H7 (cell line): Measurements from ENCODE around the gene EBPL. TPM values are rescaled to one million over a fixed set of nuclear protein-coding genes. Genes with fewer than 3 reads are reported as not detected.
A peak's percentile ranks its signal among the peaks of the same experiment; 100 is the strongest.

ENCODE experiments used
- DNase-seq: peaks from one replicate; pipeline ENCODE4 v3.0.0; 2012
- H3K27me3 ChIP-seq: 2 replicates; pipeline ENCODE4 v1.6.0; 2011; ENCODE audit warnings: mild to moderate bottlenecking, low read length; ENCODE audit not compliant: control insufficient read depth, insufficient read depth
- H3K36me3 ChIP-seq: replicated peaks from 2 replicates; pipeline ENCODE4 v1.5.1; 2011; ENCODE audit warnings: low read length; ENCODE audit not compliant: control insufficient read depth, insufficient read depth
- H3K4me3 ChIP-seq: 2 replicates; pipeline ENCODE4 v1.5.1; 2011; ENCODE audit warnings: low read depth, mild to moderate bottlenecking, control low read depth, low read length, moderate library complexity; ENCODE audit not compliant: insufficient read depth
- total RNA-seq: library from RNA; depleted of rRNA; stranded (reverse); fragments of >200 nt; shearing (Covaris generic); gene quantifications from 2 replicates; pipeline ENCODE4 v1.2.3, GENCODE V29; 2014

The EBPL gene
- total RNA-seq, 1 experiment from 2014 or later = 70.2 TPM

DNA sequence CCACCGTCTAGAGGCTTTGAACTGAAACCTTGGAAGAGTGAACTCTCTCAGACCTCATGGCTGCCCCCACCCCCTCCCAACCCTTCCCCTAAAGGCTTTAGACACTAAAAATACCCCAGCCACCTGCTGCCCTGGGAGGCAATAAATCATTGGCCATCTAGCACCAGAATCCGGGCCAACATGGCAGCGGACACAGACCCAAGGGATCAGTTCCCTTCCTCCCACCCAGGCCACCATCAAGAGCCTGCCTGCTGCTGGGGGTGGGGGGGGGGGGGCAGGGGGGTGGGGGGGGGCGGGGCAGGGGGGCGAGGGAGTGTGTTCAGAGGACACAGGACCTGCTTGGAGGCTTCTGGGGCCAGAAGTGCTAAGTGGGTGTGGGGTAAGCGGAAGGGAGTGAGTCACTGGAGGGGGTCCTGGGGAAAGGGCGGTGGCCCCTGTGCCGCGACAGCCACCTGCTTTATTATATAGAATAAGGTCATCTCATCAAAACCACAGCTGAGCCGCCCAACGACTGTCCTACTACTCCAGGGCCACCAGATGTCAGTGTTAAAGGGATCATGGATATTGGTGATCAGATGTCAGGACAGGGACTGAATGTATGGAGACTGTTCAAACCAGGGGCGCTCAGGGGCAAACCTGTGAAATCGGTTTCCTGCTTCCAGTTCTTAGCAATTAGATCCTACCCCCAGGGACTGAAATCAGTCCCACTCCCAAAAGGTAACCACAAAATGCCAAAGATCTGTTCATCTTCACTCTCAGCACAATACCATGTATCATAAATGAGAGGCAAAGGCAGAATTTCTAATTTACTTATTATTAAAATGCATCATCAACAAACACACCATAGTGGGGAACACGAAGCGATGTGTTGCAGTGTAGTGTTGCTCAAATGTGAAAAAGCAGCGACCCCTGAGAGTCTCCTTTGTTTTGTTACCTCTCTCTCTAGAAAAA lies 38.7 kb downstream of the EBPL start:
- Histone ChIP-seq H3K27me3 (no peaks in the 10 kb centered on the region), H3K4me3 (no peak overlapping the region), H3K36me3 (no peaks in the 10 kb centered on the region)
- peak; percentile 86 for DNase-seq

DNA sequence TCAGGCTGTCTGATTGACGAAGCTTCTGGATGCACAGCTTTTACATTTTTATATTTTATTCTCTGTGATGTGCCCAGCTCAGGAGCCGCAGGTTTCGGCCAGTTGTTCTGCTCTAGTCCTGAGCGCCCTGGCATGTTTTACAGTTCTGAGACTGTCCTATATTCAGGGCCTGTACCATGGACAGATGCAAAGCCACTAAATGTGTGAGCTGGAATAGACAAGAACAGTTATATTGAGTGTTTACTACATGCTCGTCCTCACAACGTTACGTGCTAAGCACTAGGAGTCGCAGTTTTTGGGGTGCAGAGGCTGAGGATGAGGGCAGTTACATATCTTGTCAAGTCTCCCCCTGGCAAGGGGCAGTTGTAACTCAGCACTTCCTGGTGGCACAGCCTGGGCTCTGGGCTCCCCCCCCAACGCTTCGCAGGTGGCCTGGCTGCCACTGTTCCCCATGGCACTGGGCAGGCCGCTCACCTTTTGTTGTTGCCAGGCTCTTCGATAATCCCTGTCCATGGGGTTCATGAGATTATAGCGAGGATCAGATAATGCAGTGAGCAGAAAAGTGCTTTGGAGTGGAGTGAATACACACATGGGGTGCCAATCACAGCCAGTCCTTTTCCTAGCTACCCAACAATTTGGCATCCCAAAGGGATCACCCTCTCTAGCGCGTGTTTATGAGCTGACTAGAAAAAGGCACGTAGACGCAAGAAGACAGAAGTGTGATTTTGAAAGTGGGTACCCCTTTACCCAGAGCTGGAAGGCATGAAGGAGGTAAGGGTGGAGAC lies 39.5 kb downstream of the EBPL start:
- Histone ChIP-seq H3K27me3 (no peaks in the 10 kb centered on the region), H3K36me3 (no peaks in the 10 kb centered on the region), H3K4me3 (no peak overlapping the region)
- peak; percentile 31 for DNase-seq

DNA sequence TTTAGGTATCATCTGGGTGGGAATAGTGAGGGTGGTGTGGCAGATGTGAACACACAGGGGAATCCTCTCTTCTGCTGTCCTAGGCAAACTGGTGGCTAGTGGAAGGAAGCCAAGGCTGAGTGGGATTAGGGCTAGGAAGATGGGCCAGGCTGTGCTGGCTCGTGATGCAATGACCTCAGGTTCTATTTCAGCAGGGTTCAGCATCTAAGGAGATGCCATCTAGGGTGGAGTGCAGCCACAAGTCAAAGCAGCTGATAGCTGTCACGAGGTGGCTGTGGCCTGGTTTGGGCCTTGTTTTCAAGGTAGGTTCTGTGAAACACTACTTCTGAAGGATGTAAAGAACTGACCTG lies 41.3 kb downstream of the EBPL start:
- Histone ChIP-seq H3K36me3 (no peaks in the 10 kb centered on the region), H3K27me3 (no peaks in the 10 kb centered on the region), H3K4me3 (no peak overlapping the region)
- DNase-seq = no peak

DNA sequence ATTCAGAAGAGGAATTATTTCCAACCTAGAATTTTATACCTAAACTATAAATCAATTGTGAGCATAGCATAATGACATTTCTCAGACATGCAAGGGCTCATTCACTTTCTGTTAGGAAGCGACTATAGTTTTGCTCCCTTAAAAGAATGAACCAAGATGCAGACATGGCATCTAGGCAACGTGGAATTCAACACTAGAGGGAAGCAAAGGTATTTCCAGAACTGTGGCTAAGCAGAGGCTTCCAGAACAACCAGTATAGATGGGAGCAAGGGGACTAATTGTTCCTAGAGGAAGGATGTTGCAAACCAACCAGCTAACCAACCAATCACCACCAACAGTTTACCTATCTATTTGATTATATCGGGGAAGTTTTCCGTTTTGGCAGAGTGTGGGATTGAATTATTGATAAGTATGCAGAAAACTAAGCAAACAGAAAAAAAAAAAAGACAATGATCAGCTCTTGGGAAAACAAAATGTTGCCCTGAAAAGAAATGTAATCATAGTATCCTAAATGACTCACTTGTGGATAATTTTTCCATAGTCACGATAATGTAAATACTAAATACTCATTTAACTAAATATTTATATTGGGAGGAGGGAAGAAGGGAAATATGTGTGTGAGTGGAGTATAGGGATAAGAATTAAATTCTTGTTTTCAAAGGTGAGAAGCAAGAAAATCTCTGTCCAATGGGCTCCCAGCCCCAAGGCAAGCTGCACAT lies 41.9 kb downstream of the EBPL start:
- no peaks in the 10 kb centered on the region for H3K27me3 ChIP-seq
- H3K36me3 ChIP-seq = no peaks in the 10 kb centered on the region
- H3K4me3 ChIP-seq = no peak overlapping the region
- DNase-seq = peak; percentile 70

DNA sequence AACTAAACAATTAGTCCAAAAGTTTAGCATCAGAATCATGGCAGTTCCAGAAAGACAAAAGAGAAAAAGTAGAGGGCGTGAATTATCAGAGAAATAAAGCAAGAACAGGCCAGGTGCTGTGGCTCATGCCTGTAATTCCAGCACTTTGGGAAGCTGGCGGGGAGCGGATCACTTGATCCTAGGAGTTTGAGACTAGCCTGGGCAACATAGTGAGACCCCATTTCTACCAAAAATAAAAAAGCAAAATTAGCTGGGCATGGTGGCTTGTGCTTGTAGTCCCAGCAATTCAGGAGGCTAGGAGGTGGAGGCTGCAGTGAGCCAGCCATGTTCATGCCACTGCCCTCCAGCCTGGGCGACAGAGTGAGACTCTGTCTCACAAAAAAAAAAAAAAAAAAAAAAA lies 44.6 kb downstream of the EBPL start:
- DNase-seq = no peak
- H3K4me3 ChIP-seq = no peak overlapping the region
- H3K27me3 ChIP-seq = no peaks in the 10 kb centered on the region
- no peaks in the 10 kb centered on the region for H3K36me3 ChIP-seq

DNA sequence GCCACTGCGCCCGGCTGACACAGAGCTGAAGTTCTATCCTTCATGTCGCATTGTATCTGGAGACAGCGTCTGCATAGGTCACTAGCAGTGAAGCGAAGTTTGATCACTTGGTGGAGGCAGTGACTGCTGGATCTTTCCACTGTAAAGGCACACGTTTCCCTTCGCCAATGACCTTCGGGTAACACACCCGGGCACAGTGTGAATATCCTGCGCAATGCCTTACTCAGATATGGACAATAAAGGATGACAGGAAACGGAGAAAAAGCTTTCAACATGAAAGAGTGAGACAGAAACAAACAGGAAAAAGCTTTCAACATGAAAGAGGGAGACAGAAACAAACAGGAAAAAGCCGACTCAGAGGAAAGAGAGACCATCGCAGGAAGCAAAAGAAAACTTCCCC lies 45.8 kb downstream of the EBPL start:
- no peak for DNase-seq
- no peaks in the 10 kb centered on the region for H3K27me3 ChIP-seq
- no peak overlapping the region for H3K4me3 ChIP-seq
- no peaks in the 10 kb centered on the region for H3K36me3 ChIP-seq

DNA sequence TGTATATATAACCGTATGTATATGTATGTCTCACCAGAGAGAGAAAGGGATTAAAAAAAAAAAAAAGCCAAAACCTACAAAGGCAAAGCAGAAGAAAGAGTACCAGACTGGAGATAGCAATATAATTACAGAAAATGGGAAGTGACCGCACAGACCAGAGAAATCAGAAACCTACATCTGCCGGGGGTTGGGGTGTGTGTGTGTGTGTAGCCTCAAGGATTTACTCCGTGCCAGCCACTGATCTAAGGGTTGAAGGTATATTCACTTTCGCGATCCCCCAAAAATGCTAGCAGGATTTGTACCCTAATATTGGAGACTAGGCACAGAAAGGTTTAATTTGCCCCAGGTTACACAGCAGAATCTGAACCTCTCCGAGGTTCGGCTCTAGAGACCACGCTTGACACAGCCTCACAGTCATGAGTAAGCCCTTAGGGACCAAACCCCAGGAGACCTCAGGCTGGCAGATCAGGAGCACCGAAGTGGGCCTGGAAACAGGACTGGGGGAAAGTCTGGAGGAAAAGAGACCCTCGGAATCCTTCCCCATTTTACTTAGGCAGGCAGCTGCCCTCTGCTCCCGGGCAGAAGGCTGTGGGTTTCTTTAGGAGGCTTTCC lies 48.1 kb downstream of the EBPL start:
- Histone ChIP-seq H3K4me3 (no peak overlapping the region), H3K36me3 (no peaks in the 10 kb centered on the region), H3K27me3 (no peaks in the 10 kb centered on the region)
- DNase-seq = no peak

DNA sequence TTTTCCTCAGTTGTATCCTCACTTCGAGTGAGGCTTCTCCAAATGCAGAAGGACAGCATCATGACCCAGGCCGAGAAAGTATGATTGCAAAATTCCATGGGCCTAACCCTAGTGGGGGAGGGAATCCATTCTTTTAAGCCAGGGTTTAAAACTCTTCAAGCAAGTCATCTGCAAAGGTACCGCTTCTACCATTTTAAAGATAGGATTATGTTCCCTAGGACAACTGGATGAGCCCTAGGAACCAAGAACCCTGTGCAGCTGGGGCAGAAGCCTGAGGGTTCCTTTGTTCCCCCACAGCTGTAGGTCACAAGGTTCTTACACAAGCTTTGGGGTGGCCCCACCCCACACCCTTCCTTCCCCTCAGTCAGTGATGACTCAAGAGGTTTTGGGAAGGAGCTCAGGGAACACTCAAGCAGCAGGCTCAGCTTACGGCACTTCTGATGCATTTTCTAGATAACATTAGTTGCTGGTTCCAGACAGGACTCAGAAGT lies 49.4 kb downstream of the EBPL start:
- Histone ChIP-seq H3K4me3 (no peak overlapping the region), H3K36me3 (no peaks in the 10 kb centered on the region)
- DNase-seq = no peak

DNA sequence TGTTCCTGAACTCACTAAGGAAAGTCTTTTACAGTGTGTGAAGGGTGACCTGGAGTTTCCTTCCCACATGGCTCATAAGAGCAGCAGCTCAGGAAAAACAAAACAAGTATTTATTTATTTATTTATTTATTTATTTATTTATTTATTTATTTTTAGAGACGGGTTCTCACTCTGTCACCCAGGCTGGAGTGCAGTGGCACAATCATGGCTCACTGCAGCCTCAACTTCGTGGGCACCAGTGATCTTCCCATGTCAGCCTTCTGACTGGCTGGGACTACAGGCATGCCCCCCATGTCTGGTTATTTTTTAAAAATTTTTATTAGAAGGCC lies 52.6 kb downstream of the EBPL start:
- DNase-seq = no peak
- no peak overlapping the region for H3K4me3 ChIP-seq
- H3K36me3 ChIP-seq = no peaks in the 10 kb centered on the region
- no peaks in the 10 kb centered on the region for H3K27me3 ChIP-seq

More for the DNA sequence above, 49.4 kb downstream of the EBPL start:
- H3K27me3 ChIP-seq = no peaks in the 10 kb centered on the region

DNA sequence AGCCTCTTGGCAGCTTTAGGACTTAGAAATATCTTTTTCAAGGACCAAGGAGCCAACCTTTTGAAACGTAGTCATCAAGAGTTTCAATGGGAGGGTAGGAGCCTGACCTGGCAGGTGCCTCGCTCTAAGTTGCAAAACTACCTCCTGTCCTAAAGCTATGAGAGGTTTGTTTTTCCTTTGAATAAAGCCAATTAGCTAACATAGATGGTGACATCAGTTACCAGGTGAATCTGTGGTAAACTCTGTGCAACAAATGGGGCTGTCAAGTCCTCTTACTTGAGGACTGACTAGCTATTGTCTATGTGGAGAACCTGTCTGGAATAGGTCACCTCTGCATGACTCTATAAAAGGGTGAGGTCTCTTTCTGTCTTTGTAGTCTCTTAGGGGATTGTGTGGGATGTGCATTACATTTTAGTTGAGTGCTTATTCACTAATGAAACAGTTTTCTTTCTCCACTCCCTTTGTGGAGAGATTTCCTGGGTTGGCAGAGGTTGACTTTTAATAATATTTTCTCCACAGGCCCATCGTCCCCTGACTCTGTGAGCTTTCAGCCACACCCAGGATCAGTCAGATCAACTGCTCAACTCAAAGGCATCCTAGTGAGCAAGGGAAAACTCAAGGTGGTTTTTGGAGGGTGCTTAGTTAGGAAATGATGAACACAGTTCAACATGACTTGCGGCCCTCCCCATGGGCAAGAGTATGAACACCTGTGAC lies 53.1 kb downstream of the EBPL start:
- Histone ChIP-seq H3K4me3 (no peak overlapping the region), H3K27me3 (no peaks in the 10 kb centered on the region), H3K36me3 (no peaks in the 10 kb centered on the region)
- DNase-seq = no peak

DNA sequence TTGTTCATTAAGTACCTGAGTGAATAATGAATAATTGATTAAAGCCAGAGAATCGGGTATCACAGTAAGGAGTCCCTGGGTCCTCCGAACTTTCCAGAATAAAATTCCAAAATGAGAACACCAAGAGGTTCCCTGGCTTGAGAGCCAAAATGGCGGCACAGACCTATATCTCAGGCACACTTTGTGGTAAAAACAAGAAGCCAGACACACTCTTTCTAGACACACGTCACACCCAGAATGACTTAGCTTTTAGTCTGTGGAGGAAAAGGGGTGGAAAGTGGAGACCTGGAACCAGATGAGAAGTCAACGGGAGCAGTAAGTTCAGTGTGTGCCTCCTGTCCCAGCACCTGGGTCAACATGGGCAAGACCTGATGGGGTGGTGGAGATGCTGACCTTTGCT lies 54.6 kb downstream of the EBPL start:
- no peaks in the 10 kb centered on the region for H3K27me3 ChIP-seq
- no peak for DNase-seq
- no peaks in the 10 kb centered on the region for H3K36me3 ChIP-seq
- H3K4me3 ChIP-seq = no peak overlapping the region

DNA sequence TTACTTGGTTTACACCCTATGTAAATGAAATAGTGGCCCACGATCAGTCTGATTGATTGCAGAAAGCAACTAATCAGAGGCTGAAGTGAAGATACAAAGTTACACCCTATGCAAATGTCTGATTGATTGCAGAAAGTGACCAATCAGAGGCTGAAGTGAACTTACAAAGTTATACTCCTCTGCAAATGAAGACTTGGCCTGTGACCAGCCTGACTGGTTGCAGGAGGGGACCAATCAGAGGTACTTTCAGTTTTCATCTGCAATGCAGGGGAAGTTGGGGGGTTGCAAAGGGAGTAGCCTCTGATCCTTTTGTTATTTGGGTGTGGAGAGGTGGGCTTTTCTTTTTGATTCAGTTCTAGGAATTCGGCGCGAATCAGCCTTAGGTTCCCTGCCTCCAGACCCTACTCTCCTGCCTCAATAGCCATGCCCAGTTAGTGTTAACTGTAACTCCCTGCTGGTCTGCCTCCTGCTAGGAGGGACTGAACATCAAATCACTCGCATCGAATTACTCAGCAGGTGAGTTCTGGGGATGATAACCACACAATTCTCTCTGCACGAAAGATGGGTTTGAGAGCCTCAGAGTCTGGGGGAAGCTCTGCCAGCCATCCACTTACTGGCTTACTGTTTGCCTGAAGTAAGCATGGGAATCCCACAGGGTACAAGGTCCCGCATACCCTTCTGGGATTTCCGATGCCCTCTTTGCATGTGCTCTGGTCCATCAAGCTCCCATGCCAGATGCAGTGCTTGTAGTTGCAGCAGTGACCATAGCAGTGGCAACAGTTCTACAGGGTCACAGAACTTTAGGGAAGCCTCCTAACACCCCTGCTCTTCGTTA lies 55.5 kb downstream of the EBPL start:
- no peaks in the 10 kb centered on the region for H3K36me3 ChIP-seq
- H3K4me3 ChIP-seq = peak overlapping the region; percentile 39
- no peaks in the 10 kb centered on the region for H3K27me3 ChIP-seq
- peak; percentile 41 for DNase-seq

DNA sequence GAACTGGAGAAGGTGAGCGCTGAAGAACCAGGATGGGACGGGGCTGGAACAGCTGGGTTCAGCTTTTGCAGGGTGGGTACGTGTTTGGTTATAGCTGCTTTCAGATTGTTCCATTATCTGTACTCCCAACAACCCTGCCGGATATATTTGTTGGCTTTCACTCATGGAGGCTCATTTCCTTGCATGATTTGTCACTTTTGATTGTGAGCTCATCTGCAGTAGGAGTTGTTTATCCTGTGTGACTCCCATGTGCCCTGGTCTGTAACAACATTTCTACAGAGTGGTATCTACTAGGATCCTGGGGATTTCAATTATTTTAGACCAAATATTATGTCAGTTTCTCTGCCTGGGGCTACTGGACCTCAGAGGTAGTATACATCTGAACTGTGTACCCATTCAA lies 57.6 kb downstream of the EBPL start:
- no peaks in the 10 kb centered on the region for H3K27me3 ChIP-seq
- H3K4me3 ChIP-seq = no peak overlapping the region
- no peaks in the 10 kb centered on the region for H3K36me3 ChIP-seq
- no peak for DNase-seq
